Measurements from ENCODE around the gene C17orf100.

- no peak for TF ChIP-seq EZH2 (optimal IDR thresholded peaks at IDR 0.05; ENCODE audit: low read depth, low read length)
- no peak for TF ChIP-seq CTCF (IDR thresholded peaks at IDR 0.05; ENCODE audit: low read length)
- no peak for TF ChIP-seq EZH2phosphoT487 (IDR thresholded peaks at IDR 0.05; ENCODE audit: low read length)
Observed at GRCh38 chr17:6674586-6674985, 23.0 kb downstream of the C17orf100 start.

All from MM.1S (cell line).